HUES6 (cell line): ENCODE measurements around the gene CHAD.

Source experiments
- H3K27ac ChIP-seq: 2 replicates; pipeline ENCODE4 v1.7.0; 2013; ENCODE audit warnings: low read depth, mild to moderate bottlenecking, low read length, inconsistent platforms
- H3K27me3 ChIP-seq: 2 replicates; pipeline ENCODE4 v1.6.1; 2013; ENCODE audit warnings: low read length; ENCODE audit not compliant: control insufficient read depth, insufficient read depth
- H3K36me3 ChIP-seq: 2 replicates; pipeline ENCODE4 v1.6.1; 2013; ENCODE audit warnings: low read length; ENCODE audit not compliant: control insufficient read depth, insufficient read depth
- H3K4me1 ChIP-seq: 2 replicates; pipeline ENCODE4 v1.6.1; 2013; ENCODE audit warnings: low read length; ENCODE audit not compliant: control insufficient read depth, insufficient read depth
- H3K4me3 ChIP-seq: 2 replicates; pipeline ENCODE4 v1.5.1; 2013; ENCODE audit warnings: low read depth, low read length
- H3K9ac ChIP-seq: one replicate; pipeline ENCODE4 v1.6.1; 2013; ENCODE audit warnings: mild to moderate bottlenecking, low read length
- H3K9me3 ChIP-seq: 2 replicates; pipeline ENCODE4 v1.6.1; 2013; ENCODE audit warnings: low read depth, low read length; ENCODE audit not compliant: control insufficient read depth, insufficient read depth

The CHAD gene

DNA sequence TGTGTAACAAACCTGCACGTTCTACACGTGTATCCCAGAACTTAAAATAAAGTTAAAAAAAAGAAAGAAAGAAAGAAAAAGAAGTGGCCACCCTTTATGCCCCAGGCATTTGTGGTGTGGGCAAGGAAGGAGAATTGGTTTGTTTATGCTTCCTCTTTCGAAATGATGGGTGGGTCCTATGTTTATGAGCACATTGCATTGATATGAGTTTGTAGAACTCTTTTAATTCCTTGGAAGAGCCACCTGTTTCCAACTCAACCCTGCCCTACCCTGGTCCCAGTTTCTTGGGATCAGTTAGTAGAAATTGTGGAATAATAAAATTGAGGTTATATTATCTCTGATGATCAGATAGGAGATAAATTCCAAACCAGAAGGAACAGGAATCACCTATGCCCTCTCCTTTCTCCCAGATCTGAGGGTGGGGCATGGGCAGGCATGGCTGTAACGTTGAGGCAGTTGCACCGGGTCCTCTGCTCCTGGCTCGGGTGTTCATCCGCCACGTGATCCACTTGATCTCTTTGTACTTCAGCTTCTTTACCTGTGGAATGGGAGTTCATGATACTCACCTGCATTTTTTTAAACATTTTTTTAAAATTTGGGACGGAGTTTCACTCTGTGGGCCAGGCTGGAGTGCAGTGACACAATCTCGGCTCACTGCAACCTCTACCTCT, 15.9 kb downstream of the CHAD start:
- H3K4me1 ChIP-seq = no peaks in the 10 kb centered on the region
- no peak overlapping the region for H3K27ac ChIP-seq
- H3K4me3 ChIP-seq = no peak overlapping the region
- H3K36me3 ChIP-seq = no peaks in the 10 kb centered on the region
- H3K9ac ChIP-seq = no peak overlapping the region
- no peaks in the 10 kb centered on the region for H3K27me3 ChIP-seq
- no peaks in the 10 kb centered on the region for H3K9me3 ChIP-seq

GRCh38 chr17:50451943-50452629, 16.6 kb downstream of the CHAD start:
- H3K27me3 ChIP-seq = no peaks in the 10 kb centered on the region
- H3K27ac ChIP-seq = no peak overlapping the region
- no peak overlapping the region for H3K4me3 ChIP-seq
- H3K9ac ChIP-seq = no peak overlapping the region
- H3K9me3 ChIP-seq = no peaks in the 10 kb centered on the region
- no peaks in the 10 kb centered on the region for H3K4me1 ChIP-seq
- no peaks in the 10 kb centered on the region for H3K36me3 ChIP-seq

DNA sequence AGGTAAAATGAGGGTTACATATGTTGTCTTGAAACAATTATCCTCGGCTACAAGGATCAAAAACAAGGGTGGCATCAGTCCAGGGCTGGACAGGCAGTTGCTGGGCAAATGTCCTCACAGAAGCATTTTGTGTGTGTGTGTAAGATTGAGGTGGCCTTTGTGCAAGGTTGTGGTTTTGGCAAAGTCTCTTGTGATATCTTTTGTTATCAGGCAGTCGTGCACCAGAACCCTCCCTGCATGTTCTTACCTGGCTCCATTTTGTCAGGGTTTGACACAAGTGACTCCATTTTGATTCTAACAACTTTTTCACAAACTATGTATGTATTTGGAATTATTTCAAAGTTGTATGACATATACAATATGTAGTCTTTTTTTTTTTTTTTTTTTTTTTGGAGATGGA, 20.0 kb downstream of the CHAD start:
- no peaks in the 10 kb centered on the region for H3K9me3 ChIP-seq
- no peak overlapping the region for H3K4me3 ChIP-seq
- H3K27ac ChIP-seq = no peak overlapping the region
- H3K27me3 ChIP-seq = no peaks in the 10 kb centered on the region
- H3K4me1 ChIP-seq = no peaks in the 10 kb centered on the region
- H3K36me3 ChIP-seq = no peaks in the 10 kb centered on the region
- H3K9ac ChIP-seq = no peak overlapping the region

DNA sequence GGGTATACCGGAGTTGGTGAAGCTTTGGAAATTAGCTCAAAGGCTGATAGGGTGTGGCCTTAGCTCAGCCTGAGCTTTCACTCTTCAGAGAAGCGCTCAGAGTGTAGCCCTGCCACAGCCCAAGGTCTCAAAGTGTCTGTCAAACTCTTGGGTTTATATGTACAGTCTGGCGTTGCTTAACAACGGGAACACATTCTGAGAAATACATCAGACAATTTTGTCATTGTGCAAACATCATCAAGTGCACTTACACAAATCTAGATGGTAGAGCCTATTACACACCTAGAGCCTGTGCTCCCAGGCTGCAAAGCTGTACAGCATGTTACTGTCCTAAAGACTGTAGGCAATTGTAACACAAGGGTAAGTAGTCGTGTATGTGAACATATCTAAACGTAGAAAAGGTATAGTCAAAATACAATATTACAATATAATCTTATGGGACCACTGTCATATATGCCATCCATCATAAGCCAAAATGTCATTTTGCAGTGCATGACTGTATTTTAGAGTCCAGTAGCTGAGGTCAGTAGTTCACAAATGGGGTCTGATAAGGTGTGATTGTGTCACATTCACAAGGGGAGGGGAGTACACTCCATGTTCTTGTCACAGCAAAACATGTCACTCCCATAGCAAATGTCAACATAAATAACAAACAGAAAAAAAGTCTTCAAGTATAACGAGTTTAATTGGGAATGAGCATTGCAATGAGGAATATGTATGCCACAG, 20.6 kb downstream of the CHAD start:
- Histone ChIP-seq H3K4me3 (no peak overlapping the region), H3K9ac (no peak overlapping the region), H3K36me3 (no peaks in the 10 kb centered on the region), H3K27me3 (no peaks in the 10 kb centered on the region), H3K9me3 (no peaks in the 10 kb centered on the region), H3K27ac (no peak overlapping the region), H3K4me1 (no peaks in the 10 kb centered on the region)

DNA sequence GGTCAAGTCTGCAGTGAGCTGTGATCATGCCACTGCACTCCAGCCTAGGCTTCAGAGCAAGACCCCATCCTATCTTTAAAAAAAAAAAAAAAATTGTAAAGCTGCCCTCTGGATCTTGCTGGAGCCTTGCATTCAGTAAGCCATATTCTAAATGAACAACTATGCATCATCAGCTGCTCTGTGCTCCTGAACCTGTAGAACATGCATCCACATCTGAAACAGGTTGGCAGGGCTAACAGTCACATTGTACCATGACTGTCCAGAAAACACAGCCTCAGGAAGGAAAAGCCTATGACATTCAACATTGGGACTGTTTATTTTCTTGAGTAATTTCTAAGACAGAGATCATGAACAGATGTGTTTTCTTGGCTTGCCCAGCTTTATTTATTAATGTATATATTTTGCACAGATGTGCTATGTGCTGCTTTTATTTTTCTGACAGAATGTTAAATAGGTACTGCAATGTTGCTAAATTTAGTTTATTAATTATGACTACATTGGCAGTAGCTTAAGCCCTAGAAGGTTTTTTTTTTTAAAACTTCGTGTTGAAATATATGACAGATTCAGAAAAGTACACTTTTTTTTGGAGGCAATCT, 22.9 kb downstream of the CHAD start:
- no peak overlapping the region for H3K27ac ChIP-seq
- H3K9ac ChIP-seq = no peak overlapping the region
- H3K4me1 ChIP-seq = no peaks in the 10 kb centered on the region
- H3K36me3 ChIP-seq = no peaks in the 10 kb centered on the region
- no peak overlapping the region for H3K4me3 ChIP-seq
- no peaks in the 10 kb centered on the region for H3K27me3 ChIP-seq
- H3K9me3 ChIP-seq = no peaks in the 10 kb centered on the region

GRCh38 chr17:50444841-50445715, 23.6 kb downstream of the CHAD start:
- Histone ChIP-seq H3K36me3 (no peaks in the 10 kb centered on the region), H3K4me1 (no peaks in the 10 kb centered on the region; the same call in 1 of the 2 replicates)

DNA sequence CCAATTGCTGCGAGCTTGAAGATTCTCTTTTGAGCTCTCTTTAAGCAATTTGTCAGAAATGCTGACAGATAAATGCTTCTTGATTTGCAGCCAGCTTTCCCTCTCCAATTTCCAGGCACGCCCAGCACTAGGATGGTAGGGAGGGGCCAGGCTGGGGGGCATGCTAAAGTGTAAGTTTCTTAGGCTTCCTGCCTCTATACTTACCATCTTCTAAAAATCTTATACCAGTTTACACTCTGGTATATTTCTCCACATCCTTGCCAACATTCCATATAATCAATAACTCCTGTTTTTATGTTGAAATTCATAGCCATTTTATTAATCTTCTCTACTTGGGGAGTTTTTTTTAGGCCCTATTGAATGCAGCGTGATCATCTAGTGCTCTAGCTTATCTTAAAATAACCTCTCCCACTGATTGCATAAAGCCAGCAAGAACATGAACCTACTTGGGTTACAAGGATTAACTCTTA, 25.1 kb downstream of the CHAD start:
- H3K4me1 ChIP-seq = no peaks in the 10 kb centered on the region; the same call in 1 of the 2 replicates
- H3K4me3 ChIP-seq = no peak overlapping the region
- no peaks in the 10 kb centered on the region for H3K27me3 ChIP-seq
- no peak overlapping the region for H3K27ac ChIP-seq
- H3K9ac ChIP-seq = no peak overlapping the region
- no peaks in the 10 kb centered on the region for H3K9me3 ChIP-seq
- no peaks in the 10 kb centered on the region for H3K36me3 ChIP-seq

More at GRCh38 chr17:50444841-50445715, 23.6 kb downstream of the CHAD start:
- H3K9me3 ChIP-seq = no peaks in the 10 kb centered on the region
- H3K4me3 ChIP-seq = no peak overlapping the region
- H3K27me3 ChIP-seq = no peaks in the 10 kb centered on the region
- no peak overlapping the region for H3K27ac ChIP-seq
- no peak overlapping the region for H3K9ac ChIP-seq

GRCh38 chr17:50440838-50441829, 27.5 kb downstream of the CHAD start:
- Histone ChIP-seq H3K27me3 (no peaks in the 10 kb centered on the region), H3K36me3 (no peaks in the 10 kb centered on the region), H3K9ac (no peak overlapping the region), H3K4me1 (no peaks in the 10 kb centered on the region; the same call in 1 of the 2 replicates), H3K9me3 (no peaks in the 10 kb centered on the region), H3K27ac (no peak overlapping the region), H3K4me3 (no peak overlapping the region)

DNA sequence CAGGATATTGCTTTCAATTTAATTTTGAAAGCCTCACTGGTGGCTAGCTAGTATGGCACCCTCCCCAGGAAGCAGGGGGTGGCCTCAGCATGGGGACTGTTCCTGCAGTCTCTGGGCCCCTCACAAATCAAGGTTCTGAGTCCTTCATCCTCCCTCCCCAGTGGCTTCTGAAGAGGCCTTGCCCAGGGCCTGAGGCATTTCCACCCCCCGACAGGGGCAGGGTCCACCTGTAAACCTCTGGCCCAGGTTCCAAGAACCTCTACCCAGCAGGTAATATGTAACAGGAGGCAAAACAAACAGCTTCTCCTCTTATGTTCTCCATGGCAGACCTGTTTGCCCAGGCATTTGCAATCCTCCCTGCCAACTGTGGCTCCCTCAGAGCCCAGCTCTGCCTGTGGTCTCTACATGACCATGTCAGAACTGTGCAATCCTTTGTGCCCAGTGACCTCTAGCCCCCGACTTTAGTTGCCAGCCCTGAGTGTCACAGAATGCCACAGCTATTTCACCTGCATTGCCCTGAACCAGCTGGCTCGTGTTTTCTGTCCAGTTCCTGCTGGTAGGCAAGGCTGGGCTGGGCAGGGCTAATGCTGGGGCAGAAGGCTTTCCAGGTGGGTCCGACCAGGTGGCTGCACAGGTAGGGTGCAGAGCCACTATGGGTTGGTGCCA, 28.4 kb downstream of the CHAD start:
- Histone ChIP-seq H3K4me3 (no peak overlapping the region), H3K9ac (no peak overlapping the region), H3K4me1 (no peaks in the 10 kb centered on the region; the same call in 1 of the 2 replicates), H3K9me3 (no peaks in the 10 kb centered on the region), H3K27me3 (no peaks in the 10 kb centered on the region), H3K27ac (no peak overlapping the region), H3K36me3 (no peaks in the 10 kb centered on the region)
